ENCODE results near the gene COL4A2. TPM values are rescaled to one million over a fixed set of nuclear protein-coding genes. Genes with fewer than 3 reads are reported as not detected.

Gene COL4A2
- total and polyA plus RNA-seq, 11 donors, result 92.4 to 377 (median 166) TPM

DNA sequence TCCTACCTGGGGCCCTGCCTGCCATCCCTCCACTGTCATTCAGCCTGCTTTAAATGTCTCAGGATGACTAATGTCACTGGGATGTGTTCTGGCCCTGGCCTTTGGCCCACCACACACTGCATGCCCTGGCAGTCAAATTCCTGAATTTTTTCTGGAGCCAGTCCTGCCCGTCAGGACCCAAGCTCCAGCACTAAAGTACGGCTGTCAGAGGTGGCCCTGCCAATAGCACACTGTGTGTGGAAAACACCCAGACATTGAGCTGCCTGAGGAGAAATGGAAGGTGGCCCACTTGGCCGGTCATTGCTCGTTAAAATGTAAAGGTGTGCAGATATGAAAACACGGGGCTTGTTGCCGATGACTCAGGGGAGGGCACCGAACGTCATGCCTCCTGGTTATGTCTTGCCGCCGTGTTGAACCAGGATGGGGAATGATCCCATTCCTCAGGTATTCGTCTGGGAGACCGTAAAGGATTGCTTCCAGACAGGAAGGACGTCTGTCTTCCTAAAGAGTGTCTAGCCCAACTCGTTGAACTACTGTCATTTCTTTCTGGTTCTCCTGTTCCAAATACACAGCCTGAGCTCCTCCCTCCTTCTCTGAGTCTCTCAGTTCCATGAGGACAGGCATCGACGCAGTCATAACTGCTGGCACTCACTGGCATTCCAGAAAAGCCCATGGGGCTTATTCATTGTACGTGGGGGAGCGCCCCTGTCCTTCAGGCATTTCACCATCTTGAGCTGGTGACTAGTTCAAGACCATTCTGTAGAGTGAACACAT, 40.6 kb downstream of the COL4A2 start:
- H3K36me3 ChIP-seq, result no peaks in the 10 kb centered on the region
- H3K9me3 ChIP-seq, result no peaks in the 10 kb centered on the region
- H3K27me3 ChIP-seq, result no peaks in the 10 kb centered on the region
- H3K4me3 ChIP-seq, result no peak overlapping the region
- ATAC-seq (peak; percentile 70 to 84 (median 76)), DNase-seq (peak in 3 of 5 donors; percentile 65 to 76 (median 67))
- peaks cover 10 to 74% (median 43%) of the 10 kb centered on the region in 12 donors for H3K4me1 ChIP-seq
- peak overlapping the region; percentile 27 to 95 (median 57) for H3K27ac ChIP-seq
- no peak for TF ChIP-seq POLR2A (IDR thresholded peaks at IDR 0.05)
- no peak for TF ChIP-seq CTCF (IDR thresholded peaks at IDR 0.05)
- intact Hi-C loops (cut with DNase I), result loop anchor here in 1 of 10 donors (5.0 kb wide), 1 partner anchor 40 kb away; the partner anchor contains the start of genes COL4A1 and COL4A2
- WGBS, 4 donors, result 14 to 32% (median 30%) methylated on average over 13 to 18 of the region's 18 CpGs

GRCh38 chr13:110348309-110349105, 41.4 kb downstream of the COL4A2 start:
- intact Hi-C loops (cut with DNase I), result loop anchor here in 1 of 10 donors (5.0 kb wide), 1 partner anchor 41 kb away; the partner anchor contains the start of genes COL4A1 and COL4A2
- TF ChIP-seq POLR2A (IDR thresholded peaks at IDR 0.05) (no peak), CTCF (IDR thresholded peaks at IDR 0.05) (no peak)
- no peak for DNase-seq
- Histone ChIP-seq H3K4me1 (peaks cover 10 to 72% (median 43%) of the 10 kb centered on the region in 12 donors), H3K4me3 (no peak overlapping the region), H3K36me3 (no peaks in the 10 kb centered on the region), H3K9me3 (no peaks in the 10 kb centered on the region), H3K27me3 (no peaks in the 10 kb centered on the region), H3K27ac (peak overlapping the region; percentile 27 to 95 (median 57))
- 49 to 60% (median 53%) methylated on average over 8 of the region's 8 CpGs for WGBS, 4 donors
- ATAC-seq, result no peak

DNA sequence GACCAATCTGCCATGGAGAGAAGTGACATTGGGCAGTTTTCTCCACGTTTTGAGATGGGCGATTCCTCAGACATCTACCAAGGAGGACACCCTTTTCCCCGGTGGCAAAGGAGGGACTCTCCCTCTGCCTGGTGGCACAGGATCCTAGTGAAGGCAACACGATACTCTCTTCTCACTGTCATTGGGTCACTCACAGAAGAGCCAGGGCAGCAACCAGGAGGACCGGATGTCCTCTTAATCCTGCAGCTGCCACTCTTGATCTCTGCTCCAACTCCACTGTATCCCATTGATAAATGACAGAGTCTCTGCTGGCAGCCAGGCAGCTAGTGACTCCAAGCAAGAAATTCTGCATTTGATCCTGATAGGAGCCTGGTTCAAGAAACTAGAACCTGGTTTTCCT, 42.2 kb downstream of the COL4A2 start:
- 46 to 67% (median 55%) methylated on average over 5 of the region's 5 CpGs for WGBS, 4 donors
- no peak for TF ChIP-seq POLR2A (IDR thresholded peaks at IDR 0.05)
- Histone ChIP-seq H3K36me3 (no peaks in the 10 kb centered on the region), H3K27ac (peak overlapping the region in 10 of 12 donors; percentile 10 to 95 (median 40)), H3K27me3 (no peaks in the 10 kb centered on the region), H3K9me3 (no peaks in the 10 kb centered on the region), H3K4me1 (peaks cover 10 to 75% (median 45%) of the 10 kb centered on the region in 12 donors), H3K4me3 (no peak overlapping the region)
- ATAC-seq, result peak in 1 of 4 donors; percentile 14
- DNase-seq, result no peak
- intact Hi-C loops (cut with DNase I), result loop anchor here in 1 of 10 donors (5.0 kb wide), 1 partner anchor 42 kb away; the partner anchor contains the start of genes COL4A1 and COL4A2

DNA sequence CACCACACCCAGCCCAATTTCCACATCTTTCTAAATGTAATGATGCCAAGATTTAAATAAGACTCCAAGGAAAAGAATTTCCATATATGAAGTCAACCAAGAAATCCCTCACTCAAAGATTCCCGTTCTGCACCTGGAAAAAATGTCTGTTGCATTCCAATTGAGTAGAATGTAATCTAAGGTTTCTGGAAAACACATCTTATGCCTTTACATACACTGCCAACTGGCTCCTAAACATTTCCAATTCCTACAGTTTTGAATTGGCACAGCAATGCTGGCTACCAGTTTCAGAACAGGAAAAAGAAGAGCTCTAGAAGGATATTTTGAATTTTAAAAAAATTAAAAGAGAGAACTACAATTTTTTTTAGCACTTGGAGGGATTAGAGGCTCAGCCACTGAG, 43.0 kb downstream of the COL4A2 start:
- intact Hi-C loops (cut with DNase I), result no loop called here
- WGBS, 4 donors, result 88 to 100% (median 95%) methylated on average over 1 of the region's 1 CpG
- Histone ChIP-seq H3K27ac (peak overlapping the region in 7 of 12 donors; percentile 10 to 95 (median 21)), H3K9me3 (no peaks in the 10 kb centered on the region), H3K36me3 (no peaks in the 10 kb centered on the region), H3K27me3 (no peaks in the 10 kb centered on the region), H3K4me1 (peaks cover 10 to 80% (median 46%) of the 10 kb centered on the region in 12 donors), H3K4me3 (no peak overlapping the region)
- TF ChIP-seq CTCF (IDR thresholded peaks at IDR 0.05) (no peak), POLR2A (IDR thresholded peaks at IDR 0.05) (no peak)
- ATAC-seq (no peak), DNase-seq (no peak)
